Left ventricle myocardium inferior (tissue), 1 donor: ENCODE results near the gene TXNRD2. TPM values are rescaled to one million over a fixed set of nuclear protein-coding genes. Genes with fewer than 3 reads are reported as not detected.

ENCODE experiments used
- DNase-seq: peaks from one replicate; pipeline ENCODE4 v3.0.0-alpha.2; 2020
- H3K27ac ChIP-seq: fragments of 200-600 bp; replicated peaks from 2 replicates; pipeline ENCODE4 v1.8.0; 2021
- H3K27me3 ChIP-seq: fragments of 200-600 bp; 2 replicates; pipeline ENCODE4 v1.8.0; 2021; ENCODE audit warnings: low read depth
- H3K36me3 ChIP-seq: fragments of 200-600 bp; 2 replicates; pipeline ENCODE4 v1.8.0; 2021
- H3K4me1 ChIP-seq: fragments of 200-600 bp; 2 replicates; pipeline ENCODE4 v1.8.0; 2021
- H3K4me3 ChIP-seq: fragments of 200-600 bp; 2 replicates; pipeline ENCODE4 v1.8.0; 2021; ENCODE audit warnings: mild to moderate bottlenecking, moderate library complexity
- H3K9me3 ChIP-seq: fragments of 200-600 bp; replicated peaks from 2 replicates; pipeline ENCODE4 v1.8.0; 2021
- intact Hi-C: fragments of 100-400 bp; cut with micrococcal nuclease; formaldehyde crosslinking; loops from one replicate; pipeline ENCODE4 v1.11.0; 2022
- total RNA-seq: library from RNA; stranded (reverse); fragmentation: NEBNext Ultra II Directional; extraction: Animal tissue kit (Norgen Biotek cat#: 25700); gene quantifications from one replicate; pipeline ENCODE4 v1.2.1, GENCODE V29; 2021
- TF ChIP-seq, protein P1 (sequence below): fragments of 200-600 bp; IDR thresholded peaks from 2 replicates; pipeline ENCODE4 v1.8.0; 2021; ENCODE audit warnings: antibody characterized with exemption, mild to moderate bottlenecking, borderline replicate concordance
- donor health status: DM: no; HTN: yes; CAD: no; lungs with severe emphysema.

The TXNRD2 gene
- total RNA-seq, 1 donor from 2014 or later: 35.2 TPM

GRCh38 chr22:19875531-19876313 is 65.9 kb downstream of the TXNRD2 start:
- peak; percentile 13 for DNase-seq
- H3K27me3 ChIP-seq: no peaks in the 10 kb centered on the region
- intact Hi-C loops: no loop called here
- TF ChIP-seq, protein P1, sequence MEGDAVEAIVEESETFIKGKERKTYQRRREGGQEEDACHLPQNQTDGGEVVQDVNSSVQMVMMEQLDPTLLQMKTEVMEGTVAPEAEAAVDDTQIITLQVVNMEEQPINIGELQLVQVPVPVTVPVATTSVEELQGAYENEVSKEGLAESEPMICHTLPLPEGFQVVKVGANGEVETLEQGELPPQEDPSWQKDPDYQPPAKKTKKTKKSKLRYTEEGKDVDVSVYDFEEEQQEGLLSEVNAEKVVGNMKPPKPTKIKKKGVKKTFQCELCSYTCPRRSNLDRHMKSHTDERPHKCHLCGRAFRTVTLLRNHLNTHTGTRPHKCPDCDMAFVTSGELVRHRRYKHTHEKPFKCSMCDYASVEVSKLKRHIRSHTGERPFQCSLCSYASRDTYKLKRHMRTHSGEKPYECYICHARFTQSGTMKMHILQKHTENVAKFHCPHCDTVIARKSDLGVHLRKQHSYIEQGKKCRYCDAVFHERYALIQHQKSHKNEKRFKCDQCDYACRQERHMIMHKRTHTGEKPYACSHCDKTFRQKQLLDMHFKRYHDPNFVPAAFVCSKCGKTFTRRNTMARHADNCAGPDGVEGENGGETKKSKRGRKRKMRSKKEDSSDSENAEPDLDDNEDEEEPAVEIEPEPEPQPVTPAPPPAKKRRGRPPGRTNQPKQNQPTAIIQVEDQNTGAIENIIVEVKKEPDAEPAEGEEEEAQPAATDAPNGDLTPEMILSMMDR: no peak
- H3K4me3 ChIP-seq: no peak overlapping the region
- H3K27ac ChIP-seq: no peak overlapping the region
- no peaks in the 10 kb centered on the region for H3K9me3 ChIP-seq
- H3K4me1 ChIP-seq: peaks cover 27% of the 10 kb centered on the region
- no peaks in the 10 kb centered on the region for H3K36me3 ChIP-seq

DNA sequence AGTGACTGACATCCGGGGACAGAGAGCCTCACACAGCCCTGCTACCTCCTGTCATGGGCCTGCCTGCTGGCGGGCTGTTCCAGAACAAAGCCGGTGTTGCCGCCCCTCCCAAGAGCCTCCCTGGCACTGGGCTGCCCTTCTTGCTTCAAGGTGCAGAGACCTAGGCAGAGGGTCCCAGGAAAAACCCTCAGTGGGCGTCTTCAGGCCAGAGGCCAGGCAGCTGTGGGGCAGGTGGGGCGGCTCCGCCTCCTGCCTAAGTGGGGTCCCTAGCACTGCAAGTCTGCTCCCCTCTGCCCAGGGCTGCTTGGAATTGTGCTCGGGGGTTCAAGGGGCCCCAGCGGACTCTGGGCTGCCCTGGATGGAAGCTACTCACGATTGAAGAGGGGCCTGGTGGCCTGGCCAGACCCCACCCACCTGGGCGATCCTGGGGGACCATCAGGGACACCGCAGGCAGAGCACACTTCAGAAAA is 66.5 kb downstream of the TXNRD2 start:
- DNase-seq: no peak
- TF ChIP-seq, protein P1: no peak
- Histone ChIP-seq H3K27ac (peak overlapping the region; percentile 59), H3K9me3 (no peaks in the 10 kb centered on the region), H3K4me3 (no peak overlapping the region), H3K36me3 (no peaks in the 10 kb centered on the region), H3K4me1 (peaks cover 23% of the 10 kb centered on the region), H3K27me3 (no peaks in the 10 kb centered on the region)
- intact Hi-C loops: no loop called here

- no peaks in the 10 kb centered on the region for H3K9me3 ChIP-seq
- H3K27me3 ChIP-seq: no peaks in the 10 kb centered on the region
- H3K27ac ChIP-seq: peak overlapping the region; percentile 59
- intact Hi-C loops: no loop called here
- peaks cover 23% of the 10 kb centered on the region for H3K4me1 ChIP-seq
- no peaks in the 10 kb centered on the region for H3K36me3 ChIP-seq
- no peak overlapping the region for H3K4me3 ChIP-seq
- TF ChIP-seq, protein P1: no peak
- peak; percentile 41 for DNase-seq
Measured at GRCh38 chr22:19874307-19875060, 67.1 kb downstream of the TXNRD2 start.

DNA sequence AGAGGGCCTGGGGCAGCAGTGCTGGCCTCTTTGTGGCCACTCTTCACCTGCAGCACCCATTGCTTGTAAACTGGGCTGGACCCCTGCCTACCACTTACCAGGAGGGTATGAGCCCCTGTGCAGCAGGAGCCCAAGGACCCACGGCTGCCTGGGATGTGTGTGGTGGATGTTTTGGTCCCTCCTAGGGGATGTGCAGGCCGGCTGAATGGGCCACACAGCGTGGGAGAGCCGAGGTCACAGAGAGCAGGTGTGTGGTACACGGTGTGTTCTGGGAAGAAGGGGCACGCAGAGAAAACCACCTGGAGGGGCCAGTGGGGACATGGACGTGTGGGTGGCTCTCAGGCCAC is 67.7 kb downstream of the TXNRD2 start:
- intact Hi-C loops: no loop called here
- Histone ChIP-seq H3K36me3 (no peaks in the 10 kb centered on the region), H3K27ac (no peak overlapping the region), H3K4me3 (no peak overlapping the region), H3K4me1 (peaks cover 23% of the 10 kb centered on the region), H3K27me3 (no peaks in the 10 kb centered on the region), H3K9me3 (no peaks in the 10 kb centered on the region)
- DNase-seq: no peak
- TF ChIP-seq, protein P1: no peak

GRCh38 chr22:19873138-19873959 is 68.3 kb downstream of the TXNRD2 start:
- TF ChIP-seq, protein P1: no peak
- no peaks in the 10 kb centered on the region for H3K9me3 ChIP-seq
- intact Hi-C loops: no loop called here
- H3K27me3 ChIP-seq: no peaks in the 10 kb centered on the region
- DNase-seq: no peak
- H3K4me3 ChIP-seq: no peak overlapping the region
- H3K4me1 ChIP-seq: peaks cover 23% of the 10 kb centered on the region
- H3K27ac ChIP-seq: no peak overlapping the region
- no peaks in the 10 kb centered on the region for H3K36me3 ChIP-seq
